ENCODE measurements around the gene ZNF407.

Gene ZNF407

DNA sequence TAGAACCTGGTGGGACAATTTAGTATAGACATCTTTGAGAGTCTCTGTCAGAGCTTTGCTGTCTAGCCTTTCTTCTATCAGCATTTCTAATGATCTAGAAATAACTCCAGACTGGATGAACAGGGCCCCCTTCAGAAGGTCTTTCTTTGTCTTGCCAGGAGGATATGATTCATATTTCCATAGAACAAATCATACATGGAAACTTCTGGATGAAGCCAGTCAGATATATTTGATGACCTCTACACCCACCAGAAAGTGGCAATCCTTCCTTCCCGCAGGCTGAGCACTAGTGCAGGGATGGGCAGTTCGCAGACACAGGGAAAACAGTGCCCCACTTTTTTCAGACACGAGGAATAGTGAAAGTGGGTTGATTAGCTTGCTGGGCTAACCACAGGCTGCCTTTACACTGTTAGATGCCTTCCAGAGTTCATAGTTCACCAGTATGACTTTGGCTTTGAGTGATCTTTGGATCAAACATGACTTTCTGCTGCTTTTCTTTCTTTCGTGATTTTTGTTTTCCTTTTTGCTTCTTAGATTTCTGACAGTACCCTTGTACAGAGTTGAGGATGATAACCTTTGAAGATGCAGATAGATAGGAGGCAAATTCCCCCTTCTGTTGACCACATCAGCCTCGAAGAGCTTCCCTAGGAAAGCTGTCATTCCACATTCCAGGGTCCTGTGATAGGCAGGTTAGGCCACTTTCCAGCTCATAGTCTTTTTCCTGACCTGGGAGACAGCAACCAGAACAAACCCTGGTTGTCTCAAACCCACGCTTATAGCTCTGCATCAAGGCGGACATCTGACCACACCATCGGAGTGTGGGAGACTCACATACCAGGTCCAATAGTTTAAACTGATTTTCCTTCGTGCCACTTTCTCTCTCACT, 237.0 kb downstream of the ZNF407 start:
- in situ Hi-C loops (cut with HindIII; ENCODE audit: low sequenced_read_pairs): no loop called here
- DNase-seq (ENCODE audit: low read depth): no peak
- TF ChIP-seq, protein P1, sequence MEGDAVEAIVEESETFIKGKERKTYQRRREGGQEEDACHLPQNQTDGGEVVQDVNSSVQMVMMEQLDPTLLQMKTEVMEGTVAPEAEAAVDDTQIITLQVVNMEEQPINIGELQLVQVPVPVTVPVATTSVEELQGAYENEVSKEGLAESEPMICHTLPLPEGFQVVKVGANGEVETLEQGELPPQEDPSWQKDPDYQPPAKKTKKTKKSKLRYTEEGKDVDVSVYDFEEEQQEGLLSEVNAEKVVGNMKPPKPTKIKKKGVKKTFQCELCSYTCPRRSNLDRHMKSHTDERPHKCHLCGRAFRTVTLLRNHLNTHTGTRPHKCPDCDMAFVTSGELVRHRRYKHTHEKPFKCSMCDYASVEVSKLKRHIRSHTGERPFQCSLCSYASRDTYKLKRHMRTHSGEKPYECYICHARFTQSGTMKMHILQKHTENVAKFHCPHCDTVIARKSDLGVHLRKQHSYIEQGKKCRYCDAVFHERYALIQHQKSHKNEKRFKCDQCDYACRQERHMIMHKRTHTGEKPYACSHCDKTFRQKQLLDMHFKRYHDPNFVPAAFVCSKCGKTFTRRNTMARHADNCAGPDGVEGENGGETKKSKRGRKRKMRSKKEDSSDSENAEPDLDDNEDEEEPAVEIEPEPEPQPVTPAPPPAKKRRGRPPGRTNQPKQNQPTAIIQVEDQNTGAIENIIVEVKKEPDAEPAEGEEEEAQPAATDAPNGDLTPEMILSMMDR (IDR thresholded peaks at IDR 0.05; ENCODE audit: low read depth, low read length, missing control alignments): no peak
- H3K4me3 ChIP-seq (ENCODE audit: low read depth, low read length): no peak overlapping the region

DNA sequence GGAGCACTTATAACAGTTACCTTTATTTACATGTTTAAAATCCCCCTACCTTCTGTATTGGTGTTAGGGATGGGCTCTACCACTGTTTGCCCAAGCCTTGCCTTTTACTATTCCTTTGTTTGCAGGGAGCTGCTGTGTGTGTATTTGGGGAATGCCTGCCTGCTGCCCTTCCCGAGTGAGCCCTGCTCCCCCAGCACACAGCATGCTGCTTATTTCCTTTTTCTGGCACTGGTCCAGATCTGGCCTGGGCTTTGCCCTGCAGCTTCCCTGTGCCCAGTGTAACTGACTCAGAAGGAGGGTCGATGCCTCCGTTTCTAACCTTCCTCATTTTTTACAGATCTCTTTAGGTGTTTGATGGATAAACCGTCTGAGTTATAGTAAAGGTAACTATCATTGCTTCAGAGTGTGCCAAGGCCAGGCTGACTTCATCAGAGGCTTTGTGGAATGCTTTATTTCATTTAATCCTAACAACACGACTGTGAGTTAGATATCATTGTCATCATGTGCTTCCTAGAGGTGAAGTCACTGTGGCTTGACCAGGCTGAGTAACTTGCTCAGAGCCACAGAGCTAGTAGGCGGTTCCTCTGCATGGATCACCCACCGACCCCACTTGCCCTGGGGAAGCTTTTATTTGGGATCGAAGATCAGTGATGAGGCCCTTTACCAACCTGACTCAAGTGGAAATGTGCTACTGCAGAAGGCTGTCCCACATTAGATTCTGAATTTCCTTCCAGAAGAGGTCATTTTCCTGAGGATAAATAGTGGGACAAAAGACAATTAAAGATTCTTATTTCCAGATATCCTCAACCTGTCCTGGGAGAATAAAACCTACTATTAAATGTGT, 238.8 kb downstream of the ZNF407 start:
- no peak overlapping the region for H3K4me3 ChIP-seq (ENCODE audit: low read depth, low read length)
- TF ChIP-seq, protein P1 (IDR thresholded peaks at IDR 0.05; ENCODE audit: low read depth, low read length, missing control alignments): no peak
- in situ Hi-C loops (cut with HindIII; ENCODE audit: low sequenced_read_pairs): no loop called here
- no peak for DNase-seq (ENCODE audit: low read depth)

DNA sequence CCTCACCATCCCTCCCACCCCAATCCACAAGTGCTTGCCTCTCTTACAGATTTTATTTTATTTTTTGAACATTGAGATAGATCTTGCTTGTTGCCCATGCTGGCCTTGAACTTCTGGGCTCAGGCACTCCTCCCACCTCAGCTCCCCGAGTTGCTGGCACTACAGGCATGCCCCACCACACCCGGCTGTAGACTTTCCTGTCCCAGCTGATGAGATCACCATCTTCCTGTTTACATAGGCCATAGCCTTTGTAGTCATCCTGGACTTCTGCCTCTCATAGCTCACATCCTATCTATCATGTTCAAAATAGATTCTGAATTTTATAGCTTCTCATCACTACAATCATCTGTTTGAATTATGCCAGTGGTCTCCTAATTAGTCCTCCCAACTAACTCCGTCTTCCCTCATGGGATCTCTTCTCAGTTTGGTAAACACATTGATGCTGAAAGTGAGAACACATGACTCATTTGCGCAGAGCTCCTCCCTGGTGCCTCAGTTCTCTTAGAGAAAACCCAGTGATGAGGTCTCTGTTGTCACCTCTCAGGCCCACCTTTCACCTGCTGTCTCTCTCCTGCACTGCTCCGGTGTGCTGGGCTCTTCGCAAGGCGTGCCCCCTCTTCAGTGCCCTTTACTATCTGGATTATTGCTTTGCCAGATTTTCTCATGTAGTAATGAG, 243.0 kb downstream of the ZNF407 start:
- in situ Hi-C loops (cut with HindIII; ENCODE audit: low sequenced_read_pairs): no loop called here
- no peak overlapping the region for H3K4me3 ChIP-seq (ENCODE audit: low read depth, low read length)
- DNase-seq (ENCODE audit: low read depth): no peak
- TF ChIP-seq, protein P1 (IDR thresholded peaks at IDR 0.05; ENCODE audit: low read depth, low read length, missing control alignments): no peak

GRCh38 chr18:74841248-74841647, 243.6 kb downstream of the ZNF407 start:
- H3K4me3 ChIP-seq (ENCODE audit: low read depth, low read length): no peak overlapping the region
- TF ChIP-seq, protein P1 (IDR thresholded peaks at IDR 0.05; ENCODE audit: low read depth, low read length, missing control alignments): no peak
- in situ Hi-C loops (cut with HindIII; ENCODE audit: low sequenced_read_pairs): no loop called here
- no peak for DNase-seq (ENCODE audit: low read depth)

DNA sequence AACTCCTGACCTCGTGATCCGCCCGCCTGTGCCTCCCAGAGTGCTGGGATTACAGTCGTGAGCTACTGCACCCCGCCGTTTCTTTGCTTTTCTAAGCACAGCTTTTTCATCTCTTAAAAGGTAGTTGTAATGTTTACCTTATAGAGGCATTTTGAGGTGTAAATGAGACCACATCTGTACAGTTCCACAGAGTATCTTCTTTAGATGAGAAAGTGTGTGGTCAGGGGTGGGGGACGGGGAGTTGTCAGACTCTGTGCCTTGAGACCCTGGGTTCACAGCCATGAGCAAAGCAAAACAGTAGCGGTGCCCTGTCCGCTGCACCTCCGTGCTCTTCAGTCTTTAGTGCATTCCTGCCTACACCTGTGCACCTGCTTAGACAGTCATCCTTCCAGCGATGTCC, 251.6 kb downstream of the ZNF407 start:
- H3K4me3 ChIP-seq (ENCODE audit: low read depth, low read length): no peak overlapping the region
- in situ Hi-C loops (cut with HindIII; ENCODE audit: low sequenced_read_pairs): no loop called here
- DNase-seq (ENCODE audit: low read depth): no peak
- TF ChIP-seq, protein P1 (IDR thresholded peaks at IDR 0.05; ENCODE audit: low read depth, low read length, missing control alignments): no peak

- in situ Hi-C loops (cut with HindIII; ENCODE audit: low sequenced_read_pairs): no loop called here
- H3K4me3 ChIP-seq (ENCODE audit: low read depth, low read length): no peak overlapping the region
- no peak for DNase-seq (ENCODE audit: low read depth)
- TF ChIP-seq, protein P1 (IDR thresholded peaks at IDR 0.05; ENCODE audit: low read depth, low read length, missing control alignments): no peak
Observed at GRCh38 chr18:74856434-74856833, 258.8 kb downstream of the ZNF407 start.
